Activated naive CD8-positive, alpha-beta T cell (primary cell): ENCODE results near the gene FRS2.

ENCODE experiments used
- H3K27ac Mint-ChIP-seq: one replicate; pipeline ENCODE4 v1.8.0; 2021; ENCODE audit warnings: mixed read lengths
- H3K27me3 Mint-ChIP-seq: one replicate; pipeline ENCODE4 v1.8.0; 2021; ENCODE audit warnings: mixed read lengths
- H3K36me3 Mint-ChIP-seq: one replicate; pipeline ENCODE4 v1.8.0; 2021; ENCODE audit warnings: mixed read lengths
- H3K4me1 Mint-ChIP-seq: one replicate; pipeline ENCODE4 v1.8.0; 2021; ENCODE audit warnings: low read depth, mixed read lengths
- H3K4me3 Mint-ChIP-seq: one replicate; pipeline ENCODE4 v1.8.0; 2021; ENCODE audit warnings: mild to moderate bottlenecking, mixed read lengths
- H3K9me3 Mint-ChIP-seq: one replicate; pipeline ENCODE4 v1.8.0; 2021; ENCODE audit warnings: low read depth, mixed read lengths

The FRS2 gene

GRCh38 chr12:69519871-69520270, 49.7 kb downstream of the FRS2 start:
- Mint-ChIP-seq H3K36me3 (peaks cover 26% of the 10 kb centered on the region), H3K4me3 (no peak overlapping the region), H3K27me3 (no peaks in the 10 kb centered on the region), H3K27ac (no peak overlapping the region), H3K4me1 (peaks cover 36% of the 10 kb centered on the region), H3K9me3 (peaks cover 22% of the 10 kb centered on the region)

GRCh38 chr12:69523433-69524330, 53.5 kb downstream of the FRS2 start:
- peaks cover 22% of the 10 kb centered on the region for H3K9me3 Mint-ChIP-seq
- H3K4me3 Mint-ChIP-seq: no peak overlapping the region
- H3K27ac Mint-ChIP-seq: no peak overlapping the region
- H3K27me3 Mint-ChIP-seq: no peaks in the 10 kb centered on the region
- H3K4me1 Mint-ChIP-seq: peaks cover 47% of the 10 kb centered on the region
- peaks cover 21% of the 10 kb centered on the region for H3K36me3 Mint-ChIP-seq

- H3K27ac Mint-ChIP-seq: no peak overlapping the region
- H3K4me1 Mint-ChIP-seq: peaks cover 47% of the 10 kb centered on the region
- H3K9me3 Mint-ChIP-seq: peaks cover 22% of the 10 kb centered on the region
- peaks cover 21% of the 10 kb centered on the region for H3K36me3 Mint-ChIP-seq
- H3K27me3 Mint-ChIP-seq: no peaks in the 10 kb centered on the region
- H3K4me3 Mint-ChIP-seq: no peak overlapping the region
Measured at GRCh38 chr12:69524331-69524630, 54.1 kb downstream of the FRS2 start.

GRCh38 chr12:69524755-69525469, 54.7 kb downstream of the FRS2 start:
- Mint-ChIP-seq H3K4me3 (no peak overlapping the region), H3K9me3 (peaks cover 22% of the 10 kb centered on the region), H3K36me3 (peaks cover 19% of the 10 kb centered on the region), H3K27me3 (no peaks in the 10 kb centered on the region), H3K27ac (no peak overlapping the region), H3K4me1 (peaks cover 45% of the 10 kb centered on the region)

- no peak overlapping the region for H3K27ac Mint-ChIP-seq
- H3K27me3 Mint-ChIP-seq: no peaks in the 10 kb centered on the region
- peaks cover 41% of the 10 kb centered on the region for H3K4me1 Mint-ChIP-seq
- peaks cover 7% of the 10 kb centered on the region for H3K36me3 Mint-ChIP-seq
- H3K4me3 Mint-ChIP-seq: no peak overlapping the region
- peaks cover 2% of the 10 kb centered on the region for H3K9me3 Mint-ChIP-seq
Measured at GRCh38 chr12:69527506-69528272, 57.5 kb downstream of the FRS2 start.

GRCh38 chr12:69529021-69529420, 58.8 kb downstream of the FRS2 start:
- peaks cover 6% of the 10 kb centered on the region for H3K36me3 Mint-ChIP-seq
- no peak overlapping the region for H3K27ac Mint-ChIP-seq
- no peak overlapping the region for H3K4me3 Mint-ChIP-seq

GRCh38 chr12:69533844-69534243, 63.7 kb downstream of the FRS2 start:
- Mint-ChIP-seq H3K9me3 (no peaks in the 10 kb centered on the region), H3K4me1 (peaks cover 19% of the 10 kb centered on the region), H3K4me3 (no peak overlapping the region), H3K27ac (no peak overlapping the region), H3K27me3 (no peaks in the 10 kb centered on the region), H3K36me3 (peaks cover 8% of the 10 kb centered on the region)

More at GRCh38 chr12:69529021-69529420, 58.8 kb downstream of the FRS2 start:
- Mint-ChIP-seq H3K27me3 (no peaks in the 10 kb centered on the region), H3K9me3 (no peaks in the 10 kb centered on the region), H3K4me1 (peaks cover 36% of the 10 kb centered on the region)

- Mint-ChIP-seq H3K4me1 (peaks cover 17% of the 10 kb centered on the region), H3K36me3 (peaks cover 8% of the 10 kb centered on the region), H3K27ac (no peak overlapping the region), H3K4me3 (peak overlapping the region; percentile 8), H3K9me3 (no peaks in the 10 kb centered on the region), H3K27me3 (no peaks in the 10 kb centered on the region)
Measured at GRCh38 chr12:69534389-69534822, 64.2 kb downstream of the FRS2 start.

- H3K27me3 Mint-ChIP-seq: no peaks in the 10 kb centered on the region
Measured at GRCh38 chr12:69540987-69541386, 70.8 kb downstream of the FRS2 start.

GRCh38 chr12:69544087-69544486, 73.9 kb downstream of the FRS2 start:
- H3K4me3 Mint-ChIP-seq: no peak overlapping the region
- peaks cover 22% of the 10 kb centered on the region for H3K36me3 Mint-ChIP-seq
- H3K9me3 Mint-ChIP-seq: peaks cover 5% of the 10 kb centered on the region
- H3K4me1 Mint-ChIP-seq: no peaks in the 10 kb centered on the region
- no peak overlapping the region for H3K27ac Mint-ChIP-seq
- no peaks in the 10 kb centered on the region for H3K27me3 Mint-ChIP-seq

More at GRCh38 chr12:69540987-69541386, 70.8 kb downstream of the FRS2 start:
- H3K4me1 Mint-ChIP-seq: no peaks in the 10 kb centered on the region
- no peak overlapping the region for H3K4me3 Mint-ChIP-seq
- H3K36me3 Mint-ChIP-seq: peaks cover 22% of the 10 kb centered on the region
- no peak overlapping the region for H3K27ac Mint-ChIP-seq
- peaks cover 5% of the 10 kb centered on the region for H3K9me3 Mint-ChIP-seq

GRCh38 chr12:69545081-69545480, 74.9 kb downstream of the FRS2 start:
- H3K4me1 Mint-ChIP-seq: no peaks in the 10 kb centered on the region
- peaks cover 5% of the 10 kb centered on the region for H3K9me3 Mint-ChIP-seq
- no peak overlapping the region for H3K4me3 Mint-ChIP-seq
- H3K27ac Mint-ChIP-seq: no peak overlapping the region
- H3K36me3 Mint-ChIP-seq: peaks cover 24% of the 10 kb centered on the region
- no peaks in the 10 kb centered on the region for H3K27me3 Mint-ChIP-seq

- Mint-ChIP-seq H3K27me3 (no peaks in the 10 kb centered on the region), H3K4me1 (no peaks in the 10 kb centered on the region), H3K36me3 (peaks cover 18% of the 10 kb centered on the region), H3K27ac (no peak overlapping the region), H3K9me3 (no peaks in the 10 kb centered on the region), H3K4me3 (no peak overlapping the region)
Measured at GRCh38 chr12:69546693-69547438, 76.7 kb downstream of the FRS2 start.

GRCh38 chr12:69548687-69549086, 78.5 kb downstream of the FRS2 start:
- Mint-ChIP-seq H3K9me3 (no peaks in the 10 kb centered on the region), H3K4me1 (no peaks in the 10 kb centered on the region), H3K4me3 (no peak overlapping the region), H3K36me3 (peaks cover 10% of the 10 kb centered on the region), H3K27ac (no peak overlapping the region), H3K27me3 (no peaks in the 10 kb centered on the region)

GRCh38 chr12:69550569-69551350, 80.6 kb downstream of the FRS2 start:
- H3K36me3 Mint-ChIP-seq: peaks cover 3% of the 10 kb centered on the region
- no peaks in the 10 kb centered on the region for H3K27me3 Mint-ChIP-seq
- no peak overlapping the region for H3K27ac Mint-ChIP-seq
- no peaks in the 10 kb centered on the region for H3K9me3 Mint-ChIP-seq
- H3K4me1 Mint-ChIP-seq: no peaks in the 10 kb centered on the region
- H3K4me3 Mint-ChIP-seq: no peak overlapping the region
